CD4-positive, alpha-beta memory T cell (primary cell): ENCODE results near the gene RAPGEF4. TPM values are rescaled to one million over a fixed set of nuclear protein-coding genes. Genes with fewer than 3 reads are reported as not detected.

Experiments
- CTCF ChIA-PET: fragments of 350-600 bp; sonication (Branson Sonifier 250); formaldehyde crosslinking; loops from one replicate; lab custom pipeline; 2021; ENCODE audit warnings: inconsistent platforms; ENCODE audit not compliant: partially characterized antibody; lab: Charles Lee
- POLR2A ChIA-PET: fragments of 350-600 bp; sonication (Branson Sonifier 250); formaldehyde crosslinking; loops from one replicate; lab custom pipeline; 2021; ENCODE audit not compliant: partially characterized antibody; lab: Charles Lee
- DNase-seq, 5 donors: peaks; one replicate each; pipeline versions ENCODE4 v3.0.0 to v3.0.0-alpha.2; 2020 to 2022; ENCODE audit warnings: mixed read lengths in 1 of 5
- H3K27ac ChIP-seq: one replicate; pipeline ENCODE4 v1.7.0; 2013; ENCODE audit warnings: low read depth, low read length
- H3K27me3 ChIP-seq: 2 replicates; pipeline ENCODE4 v1.7.0; 2013; ENCODE audit warnings: mild to moderate bottlenecking, low read length, moderate library complexity; ENCODE audit not compliant: insufficient read depth
- H3K36me3 ChIP-seq: 2 replicates; pipeline ENCODE4 v1.7.0; 2013; ENCODE audit warnings: mild to moderate bottlenecking, low read length, moderate library complexity; ENCODE audit not compliant: insufficient read depth
- H3K4me1 ChIP-seq: 2 replicates; pipeline ENCODE4 v1.7.0; 2013; ENCODE audit warnings: mild to moderate bottlenecking, low read length, moderate library complexity; ENCODE audit not compliant: insufficient read depth
- H3K4me3 ChIP-seq, 2 donors: one replicate each; pipeline ENCODE4 v1.7.0; 2013; ENCODE audit warnings: low read length in 2 of 2, mild to moderate bottlenecking in 1 of 2
- H3K9me3 ChIP-seq, 2 donors: one replicate each; pipeline ENCODE4 v1.7.0; 2013; ENCODE audit warnings: low read length in 2 of 2, control low read depth in 1 of 2; ENCODE audit not compliant: control insufficient read depth in 1 of 2
- H3K27ac Mint-ChIP-seq, 7 donors: one replicate each; pipeline ENCODE4 v1.8.0; 2020 to 2021; ENCODE audit warnings: mixed read lengths in 7 of 7, mild to moderate bottlenecking in 6 of 7, inconsistent platforms in 3 of 7, moderate library complexity in 3 of 7
- H3K27me3 Mint-ChIP-seq, 2 donors: one replicate each; pipeline ENCODE4 v1.8.0; 2020 to 2021; ENCODE audit warnings: mixed read lengths in 2 of 2
- H3K36me3 Mint-ChIP-seq, 2 donors: one replicate each; pipeline ENCODE4 v1.8.0; 2020 to 2021; ENCODE audit warnings: mixed read lengths in 2 of 2, inconsistent platforms in 1 of 2, mild to moderate bottlenecking in 1 of 2
- H3K4me1 Mint-ChIP-seq, 4 donors: one replicate each; pipeline ENCODE4 v1.8.0; 2020 to 2021; ENCODE audit warnings: mixed read lengths in 4 of 4, mild to moderate bottlenecking in 1 of 4
- H3K4me3 Mint-ChIP-seq, 8 donors: one replicate each; pipeline ENCODE4 v1.8.0; 2020 to 2021; ENCODE audit warnings: mixed read lengths in 8 of 8, mild to moderate bottlenecking in 7 of 8, moderate library complexity in 6 of 8, inconsistent platforms in 3 of 8
- H3K9me3 Mint-ChIP-seq, 8 donors: one replicate each; pipeline ENCODE4 v1.8.0; 2020 to 2021; ENCODE audit warnings: mixed read lengths in 8 of 8, mild to moderate bottlenecking in 5 of 8, inconsistent platforms in 3 of 8, moderate library complexity in 1 of 8
- intact Hi-C: fragments of 100-400 bp; cut with micrococcal nuclease; formaldehyde crosslinking; loops from one replicate; pipeline ENCODE4 v1.15.1; 2023
- polyA plus RNA-seq, 2 donors: library from polyadenylated mRNA; unstranded; fragments of 300-500 nt; fragmentation: Illumina TruSeq; gene quantifications; one replicate each; pipeline ENCODE4 v1.2.3, GENCODE V29; 2021
- total RNA-seq, 2 experiments: library from RNA; stranded (reverse); gene quantifications; one replicate each; pipeline ENCODE4 v1.2.3, GENCODE V29; 2021

RAPGEF4 gene
- total and polyA plus RNA-seq, 4 experiments from 2014 or later, result not detected

- H3K27ac ChIP-seq, result no peak overlapping the region
- Mint-ChIP-seq H3K4me1 (no peaks in the 10 kb centered on the region), H3K27me3 (peaks cover 12 to 37% of the 10 kb centered on the region in 2 donors), H3K4me3 (no peak overlapping the region), H3K27ac (no peak overlapping the region), H3K9me3 (no peaks in the 10 kb centered on the region), H3K36me3 (no peaks in the 10 kb centered on the region)
- intact Hi-C loops, result no loop called here
- DNase-seq, result no peak
- ChIA-PET POLR2A (no interaction called here), CTCF (no interaction called here)
- peaks cover 4% of the 10 kb centered on the region for H3K27me3 ChIP-seq
- H3K4me1 ChIP-seq, result no peaks in the 10 kb centered on the region
- H3K36me3 ChIP-seq, result no peaks in the 10 kb centered on the region
- no peak overlapping the region for H3K4me3 ChIP-seq
- no peaks in the 10 kb centered on the region for H3K9me3 ChIP-seq
Observed at GRCh38 chr2:172976816-172977215, 241.2 kb downstream of the RAPGEF4 start.

- Histone ChIP-seq H3K4me3 (no peak overlapping the region), H3K4me1 (no peaks in the 10 kb centered on the region), H3K27ac (no peak overlapping the region), H3K36me3 (no peaks in the 10 kb centered on the region), H3K9me3 (no peaks in the 10 kb centered on the region), H3K27me3 (peaks cover 4% of the 10 kb centered on the region)
- no peaks in the 10 kb centered on the region for H3K36me3 Mint-ChIP-seq
- ChIA-PET POLR2A (no interaction called here), CTCF (no interaction called here)
- H3K9me3 Mint-ChIP-seq, result no peaks in the 10 kb centered on the region
- intact Hi-C loops, result no loop called here
- H3K27ac Mint-ChIP-seq, result no peak overlapping the region
- no peaks in the 10 kb centered on the region for H3K4me1 Mint-ChIP-seq
- DNase-seq, result no peak
- no peak overlapping the region for H3K4me3 Mint-ChIP-seq
- peaks cover 12 to 33% of the 10 kb centered on the region in 2 donors for H3K27me3 Mint-ChIP-seq
Observed at GRCh38 chr2:172977270-172978062, 241.8 kb downstream of the RAPGEF4 start.

GRCh38 chr2:172978063-172978383 is 242.4 kb downstream of the RAPGEF4 start:
- Histone ChIP-seq H3K27me3 (peaks cover 4% of the 10 kb centered on the region), H3K27ac (no peak overlapping the region), H3K4me3 (no peak overlapping the region), H3K4me1 (no peaks in the 10 kb centered on the region), H3K36me3 (no peaks in the 10 kb centered on the region), H3K9me3 (no peaks in the 10 kb centered on the region)
- CTCF ChIA-PET, result no interaction called here
- intact Hi-C loops, result no loop called here
- Mint-ChIP-seq H3K9me3 (no peaks in the 10 kb centered on the region), H3K27me3 (peaks cover 13 to 33% of the 10 kb centered on the region in 2 donors), H3K4me3 (no peak overlapping the region), H3K4me1 (no peaks in the 10 kb centered on the region), H3K27ac (no peak overlapping the region), H3K36me3 (no peaks in the 10 kb centered on the region)
- DNase-seq, result no peak
- POLR2A ChIA-PET, result no interaction called here

- POLR2A ChIA-PET, result no interaction called here
- peaks cover 6 to 23% of the 10 kb centered on the region in 2 donors for H3K27me3 Mint-ChIP-seq
Observed at GRCh38 chr2:172985139-172985892, 249.7 kb downstream of the RAPGEF4 start.

GRCh38 chr2:172986040-172986439 is 250.4 kb downstream of the RAPGEF4 start:
- Histone ChIP-seq H3K27me3 (no peaks in the 10 kb centered on the region), H3K4me3 (no peak overlapping the region), H3K27ac (no peak overlapping the region), H3K4me1 (no peaks in the 10 kb centered on the region), H3K9me3 (no peaks in the 10 kb centered on the region), H3K36me3 (no peaks in the 10 kb centered on the region)
- H3K36me3 Mint-ChIP-seq, result no peaks in the 10 kb centered on the region
- ChIA-PET POLR2A (no interaction called here), CTCF (no interaction called here)
- no peak overlapping the region for H3K4me3 Mint-ChIP-seq
- H3K27me3 Mint-ChIP-seq, result peaks cover 6 to 23% of the 10 kb centered on the region in 2 donors
- no peaks in the 10 kb centered on the region for H3K9me3 Mint-ChIP-seq
- H3K27ac Mint-ChIP-seq, result no peak overlapping the region
- DNase-seq, result no peak
- intact Hi-C loops, result no loop called here
- peaks cover 0 to 7% (median 1%) of the 10 kb centered on the region in 4 donors for H3K4me1 Mint-ChIP-seq

More at GRCh38 chr2:172985139-172985892, 249.7 kb downstream of the RAPGEF4 start:
- no peak for DNase-seq
- Histone ChIP-seq H3K27me3 (peaks cover 1% of the 10 kb centered on the region), H3K4me1 (no peaks in the 10 kb centered on the region), H3K4me3 (no peak overlapping the region), H3K9me3 (no peaks in the 10 kb centered on the region), H3K36me3 (no peaks in the 10 kb centered on the region), H3K27ac (no peak overlapping the region)
- Mint-ChIP-seq H3K36me3 (no peaks in the 10 kb centered on the region), H3K4me1 (peaks cover 0 to 7% (median 1%) of the 10 kb centered on the region in 4 donors), H3K9me3 (no peaks in the 10 kb centered on the region), H3K27ac (no peak overlapping the region), H3K4me3 (no peak overlapping the region)
- CTCF ChIA-PET, result interaction anchor here (1.0 kb wide), 1 partner anchor 12 kb away, joined by 3 read pairs; no protein-coding TSS in a partner anchor
- intact Hi-C loops, result no loop called here

- Histone ChIP-seq H3K4me3 (no peak overlapping the region), H3K27ac (no peak overlapping the region), H3K4me1 (no peaks in the 10 kb centered on the region), H3K9me3 (no peaks in the 10 kb centered on the region), H3K27me3 (no peaks in the 10 kb centered on the region), H3K36me3 (no peaks in the 10 kb centered on the region)
- Mint-ChIP-seq H3K4me1 (peaks cover 0 to 7% (median 1%) of the 10 kb centered on the region in 4 donors), H3K27me3 (peaks cover 0 to 17% of the 10 kb centered on the region in 2 donors), H3K36me3 (no peaks in the 10 kb centered on the region), H3K27ac (no peak overlapping the region), H3K9me3 (no peaks in the 10 kb centered on the region), H3K4me3 (no peak overlapping the region)
- intact Hi-C loops, result no loop called here
- ChIA-PET POLR2A (no interaction called here), CTCF (no interaction called here)
- DNase-seq, result no peak
Observed at GRCh38 chr2:172988728-172989127, 253.1 kb downstream of the RAPGEF4 start.

GRCh38 chr2:172991031-172991430 is 255.4 kb downstream of the RAPGEF4 start:
- H3K36me3 ChIP-seq, result no peaks in the 10 kb centered on the region
- ChIA-PET POLR2A (no interaction called here), CTCF (interaction anchor here (1.3 kb wide), 1 partner anchor 22 kb away, joined by 3 read pairs; no protein-coding TSS in a partner anchor)
- H3K36me3 Mint-ChIP-seq, result no peaks in the 10 kb centered on the region
- no peaks in the 10 kb centered on the region for H3K9me3 Mint-ChIP-seq
- DNase-seq, result no peak
- peaks cover 0 to 2% (median 0%) of the 10 kb centered on the region in 4 donors for H3K4me1 Mint-ChIP-seq
- intact Hi-C loops, result no loop called here
- peaks cover 1 to 10% of the 10 kb centered on the region in 2 donors for H3K27me3 Mint-ChIP-seq
- H3K4me1 ChIP-seq, result no peaks in the 10 kb centered on the region
- no peak overlapping the region for H3K27ac ChIP-seq
- H3K27me3 ChIP-seq, result no peaks in the 10 kb centered on the region
- H3K4me3 Mint-ChIP-seq, result no peak overlapping the region
- H3K9me3 ChIP-seq, result no peaks in the 10 kb centered on the region
- H3K27ac Mint-ChIP-seq, result no peak overlapping the region
- H3K4me3 ChIP-seq, result no peak overlapping the region
